ENCODE results near the gene SLC9A8.

SLC9A8 gene

DNA sequence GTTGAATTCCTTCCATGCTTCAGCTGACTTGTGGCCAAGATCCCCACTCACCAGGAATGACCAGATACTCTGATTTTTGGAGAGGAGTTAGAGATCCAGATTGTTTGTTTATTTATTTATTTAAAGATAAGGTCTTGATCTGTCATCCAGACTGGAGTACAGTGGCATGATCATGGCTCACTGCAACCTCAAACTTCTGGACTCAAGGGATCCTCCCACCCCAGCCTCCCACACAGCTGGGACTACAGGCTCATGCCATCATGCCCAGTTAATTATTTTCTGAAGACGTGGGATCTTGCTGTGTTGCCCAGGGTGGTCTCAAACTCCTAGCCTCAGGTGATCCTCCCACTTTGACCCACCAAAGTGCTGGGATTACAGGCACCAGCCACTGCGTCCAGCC, 106.8 kb downstream of the SLC9A8 start:
- no peak for DNase-seq

DNA sequence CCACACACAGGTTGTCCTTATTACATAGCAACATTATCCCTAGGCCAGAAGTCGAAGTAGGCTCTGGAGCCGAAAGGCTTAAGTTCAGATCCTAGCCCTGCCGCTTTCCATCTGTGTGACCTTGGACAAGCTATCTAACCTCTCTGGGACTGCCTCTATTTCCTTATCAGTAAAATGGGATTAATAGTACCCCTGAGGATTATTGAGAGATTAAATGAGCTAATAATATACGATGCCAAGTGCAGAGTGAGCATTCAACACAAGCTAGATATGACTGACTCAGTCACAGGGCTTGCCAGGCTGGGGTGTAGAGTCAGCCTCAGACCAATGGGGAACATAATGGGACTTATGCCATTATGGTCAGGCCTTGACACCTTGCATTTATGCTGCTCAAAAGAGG, 111.6 kb downstream of the SLC9A8 start:
- no peak for DNase-seq

DNA sequence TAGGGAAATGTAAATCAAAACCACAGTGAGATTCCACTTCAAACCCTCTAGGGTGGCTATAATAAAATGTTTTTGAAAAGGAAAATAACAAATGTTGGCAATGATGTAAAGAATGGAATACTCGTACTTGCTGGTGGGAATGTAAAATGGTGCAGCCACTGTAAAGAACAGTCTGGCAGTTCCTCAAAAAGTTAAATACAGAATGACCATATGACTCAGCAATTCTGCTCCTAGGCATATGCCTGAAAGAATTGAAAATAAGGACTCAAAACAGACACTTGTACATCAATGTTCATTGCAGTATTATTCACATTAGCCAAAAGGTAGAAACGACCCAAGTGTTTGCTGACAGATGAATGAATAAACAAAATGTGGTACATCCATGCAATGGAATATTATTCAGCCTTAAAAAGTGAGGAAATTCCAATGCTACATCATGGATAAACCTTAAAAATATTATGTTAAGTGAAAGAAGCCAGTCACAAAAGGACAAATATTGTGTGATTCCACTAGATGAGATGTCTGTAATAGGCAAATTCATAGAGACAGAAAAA, 113.3 kb downstream of the SLC9A8 start:
- DNase-seq, result no peak

DNA sequence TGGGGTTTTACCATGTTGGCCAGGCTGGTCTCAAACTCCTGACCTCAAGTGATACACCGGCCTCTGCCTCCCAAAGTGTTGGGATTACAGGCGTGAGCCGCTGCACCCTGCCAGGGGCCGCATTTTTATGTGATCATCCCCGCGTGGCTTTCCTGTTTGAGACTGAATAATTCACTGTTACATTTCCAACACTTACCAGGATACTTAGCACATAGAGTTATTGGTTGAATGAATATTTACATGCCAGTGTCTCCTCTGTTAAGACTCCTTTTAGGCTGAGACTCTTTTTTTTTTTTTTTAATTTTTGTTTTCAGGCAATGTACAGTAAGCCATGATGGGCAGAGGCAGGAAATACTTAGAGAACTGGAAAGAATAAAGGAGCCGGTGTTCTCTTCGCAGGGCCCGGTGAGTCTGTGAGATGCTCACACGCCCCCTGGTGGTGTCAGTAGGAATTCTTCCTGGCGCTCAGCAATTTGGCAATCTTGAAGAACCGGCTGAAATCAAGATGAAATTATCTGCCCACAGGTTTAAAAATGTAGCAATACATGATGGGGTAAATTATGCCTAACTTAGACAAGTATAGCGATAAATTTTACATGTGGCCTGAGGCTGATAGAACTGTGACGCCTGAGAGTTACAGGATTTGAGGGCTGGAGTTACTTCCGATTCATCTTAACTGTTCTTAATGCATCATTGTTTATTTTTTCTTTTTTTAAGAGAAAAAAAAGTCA, 115.9 kb downstream of the SLC9A8 start:
- DNase-seq, result peak; percentile 73

DNA sequence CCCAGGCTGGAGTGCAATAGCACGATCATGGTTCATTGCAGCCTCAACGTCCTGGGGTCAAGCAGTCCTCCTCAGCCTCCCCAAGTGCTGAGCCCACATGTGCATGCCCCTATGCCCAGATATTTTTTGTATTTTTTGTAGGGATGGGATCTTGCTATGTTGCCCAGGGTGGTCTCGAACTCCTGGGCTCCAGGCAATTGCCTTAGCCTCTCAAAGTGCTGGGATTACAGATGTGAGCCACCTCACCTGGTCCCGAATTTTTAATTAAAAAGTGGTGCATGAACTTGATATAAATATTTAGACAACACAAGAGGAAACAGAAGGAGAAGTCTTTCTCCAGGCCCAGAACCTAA, 116.5 kb downstream of the SLC9A8 start:
- no peak for DNase-seq

DNA sequence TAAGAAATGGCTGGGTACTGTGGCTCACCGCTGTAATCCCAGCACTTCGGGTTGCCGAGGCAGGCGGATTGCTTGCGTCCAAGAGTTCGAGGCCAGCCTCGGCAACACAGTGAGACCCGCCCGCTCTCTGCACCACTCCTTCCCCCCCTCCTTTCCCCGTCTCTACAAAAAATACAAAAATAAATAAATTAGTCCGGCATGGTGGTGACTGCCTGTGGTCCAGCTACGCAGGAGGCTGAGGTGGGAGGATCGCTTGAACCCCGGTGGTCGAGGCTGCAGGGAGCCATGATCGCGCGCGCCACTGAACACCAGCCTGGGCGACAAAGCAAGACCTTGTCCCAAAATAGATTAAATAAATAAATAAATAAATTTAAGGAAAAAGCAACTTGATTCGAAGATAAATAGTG, 123.1 kb downstream of the SLC9A8 start:
- DNase-seq, result no peak

DNA sequence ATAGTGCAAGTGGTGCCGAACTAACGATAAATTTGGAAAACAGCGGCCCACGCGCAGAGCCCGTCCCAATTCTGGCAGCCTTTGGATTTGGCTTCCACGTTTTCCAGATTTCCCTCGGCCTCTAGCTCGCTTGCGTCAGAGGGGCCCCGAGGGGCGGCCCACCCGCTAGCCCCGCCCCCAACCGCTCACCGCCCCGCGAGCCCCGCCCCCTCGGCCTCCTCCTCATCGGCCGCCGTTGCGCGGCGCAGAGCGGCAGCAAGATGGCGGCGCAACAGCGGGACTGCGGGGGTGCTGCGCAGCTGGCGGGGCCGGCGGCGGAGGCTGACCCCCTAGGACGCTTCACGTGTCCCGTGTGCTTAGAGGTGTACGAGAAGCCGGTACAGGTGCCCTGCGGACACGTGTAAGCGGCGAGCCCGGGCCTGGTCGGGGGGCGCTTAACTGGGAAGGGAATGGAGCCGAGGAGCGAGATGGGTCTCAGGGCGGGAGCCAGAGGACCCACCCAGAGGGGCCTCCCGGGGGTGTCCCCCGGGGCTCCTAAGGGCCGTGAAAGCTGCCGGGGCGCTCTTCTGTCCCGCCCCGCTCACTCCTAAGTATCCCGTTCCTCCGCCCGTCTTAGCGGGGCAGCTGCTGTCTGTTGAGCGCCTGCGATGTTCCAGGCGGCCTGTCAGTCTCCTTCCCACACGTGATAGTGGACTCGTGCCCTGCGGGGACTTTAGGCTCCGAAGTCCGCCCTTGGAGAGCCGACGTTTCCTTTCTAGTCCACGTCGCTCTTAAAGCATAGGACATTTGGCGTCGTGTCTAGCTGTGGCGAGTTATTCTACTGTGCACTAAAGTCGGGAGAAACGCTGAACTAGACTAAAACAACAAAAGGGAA, 123.8 kb downstream of the SLC9A8 start, which contains the start of gene RNF114:
RNF114 (plus strand) TSS at position 245 of the 874 bp plus-strand sequence; CDS start at position 261, 16 bp downstream.
- DNase-seq, result peak; percentile 93

DNA sequence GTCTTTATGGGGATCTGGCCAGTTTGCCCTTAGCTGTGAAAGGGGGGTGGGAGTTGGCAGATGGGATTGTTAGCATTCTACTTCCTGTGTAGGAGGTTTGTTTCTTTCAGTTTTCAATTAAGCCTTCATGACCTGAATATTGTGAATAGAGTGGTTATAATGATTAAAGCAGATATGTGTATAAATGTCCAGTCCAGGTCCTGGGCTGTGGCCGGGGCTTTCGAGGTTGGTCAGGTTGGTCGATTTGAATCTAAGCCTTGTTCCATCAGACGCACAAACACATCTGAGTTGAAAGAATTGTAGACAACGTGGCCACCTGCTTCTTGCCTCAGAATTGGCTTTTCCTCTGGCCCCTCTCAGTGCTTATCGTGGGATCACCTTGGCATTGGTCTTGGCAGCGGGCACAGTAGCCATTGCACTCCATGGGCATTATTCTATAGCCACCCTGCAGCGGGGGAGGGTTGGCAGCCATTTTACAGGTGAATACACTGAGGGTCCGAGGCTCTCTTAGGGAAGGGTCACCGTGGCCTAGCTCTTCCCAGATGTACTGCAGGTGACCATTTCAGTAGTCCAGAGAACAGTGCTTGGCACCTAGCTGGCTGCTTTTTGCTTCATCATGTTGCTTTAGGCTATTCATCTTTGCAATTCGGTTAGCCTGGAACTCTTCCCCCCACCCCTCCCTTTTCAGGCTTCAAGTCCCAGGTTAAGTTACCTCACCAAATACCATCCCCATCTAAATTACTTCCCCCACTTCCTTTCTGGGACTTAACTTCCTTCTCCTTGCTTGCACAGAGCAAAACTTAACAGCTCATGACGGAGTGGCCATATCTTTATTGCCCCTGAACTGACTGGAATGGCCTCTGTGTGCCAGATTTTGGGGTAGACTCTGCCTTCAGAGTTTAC, 124.7 kb downstream of the SLC9A8 start:
- DNase-seq, result no peak

DNA sequence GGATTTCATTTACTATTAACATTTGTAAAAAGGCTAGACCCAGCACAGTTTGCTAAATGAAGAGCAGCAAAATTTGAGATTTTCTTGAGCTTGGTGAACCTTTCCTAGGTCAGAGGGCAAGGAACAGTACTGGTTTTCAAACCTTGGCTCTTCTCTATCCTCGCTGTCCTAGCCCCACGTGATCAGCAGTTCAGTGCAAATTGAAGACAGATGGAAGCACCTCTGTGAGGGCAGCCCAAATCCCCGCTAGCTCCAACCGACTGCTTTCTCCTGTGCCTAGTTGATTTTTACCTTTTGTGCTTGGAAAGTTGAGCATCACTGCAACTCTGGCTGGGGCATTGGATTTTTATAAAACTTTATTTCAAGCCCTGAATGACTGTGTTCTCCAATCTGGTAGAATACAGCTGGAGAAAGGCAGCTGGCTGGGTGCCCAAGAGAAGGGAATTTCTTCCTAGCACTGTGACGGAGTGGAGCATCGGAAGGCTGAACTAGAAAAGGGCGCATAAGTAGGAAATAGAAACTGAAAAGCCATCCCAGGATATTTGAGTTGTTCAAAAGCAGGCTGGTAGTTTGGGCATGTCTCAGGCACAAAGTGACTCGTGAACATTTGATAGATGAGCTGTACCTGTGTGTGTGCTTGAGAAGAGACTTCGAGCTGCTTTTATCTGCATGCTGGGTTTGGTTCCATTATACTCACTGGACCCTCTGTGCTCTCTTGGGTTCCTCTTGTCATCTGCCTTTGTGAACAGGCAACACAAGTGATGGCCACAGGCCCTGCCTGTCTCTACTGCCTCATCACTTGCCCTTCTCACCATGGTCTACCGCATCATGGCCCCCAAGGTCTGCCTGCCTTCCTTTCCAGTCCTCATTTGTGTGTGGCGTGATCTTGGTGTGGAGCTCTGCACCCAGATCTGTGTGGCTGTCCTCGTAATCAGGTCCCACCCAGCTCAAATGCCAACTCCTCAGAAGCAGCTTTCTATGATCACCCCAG, 125.8 kb downstream of the SLC9A8 start:
- DNase-seq, result no peak

DNA sequence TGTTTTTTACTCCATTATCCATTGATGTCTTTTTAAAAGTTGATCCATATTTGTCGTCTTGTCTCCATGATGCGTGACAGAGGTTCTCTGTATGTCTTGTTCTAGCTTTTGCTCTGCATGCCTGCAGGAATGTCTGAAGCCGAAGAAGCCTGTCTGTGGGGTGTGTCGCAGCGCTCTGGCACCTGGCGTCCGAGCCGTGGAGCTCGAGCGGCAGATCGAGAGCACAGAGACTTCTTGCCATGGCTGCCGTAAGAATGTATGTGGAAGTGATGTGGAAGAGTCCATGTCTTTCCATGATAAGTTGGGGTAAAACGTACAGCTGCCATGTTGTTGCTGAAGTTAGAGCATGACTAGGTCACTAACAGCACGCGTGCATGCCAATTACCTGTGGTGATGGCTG, 128.8 kb downstream of the SLC9A8 start:
- DNase-seq, result no peak

Measured in T-helper 9 cell (primary cell).